ENCODE measurements around the gene PTPRJ.

The PTPRJ gene

DNA sequence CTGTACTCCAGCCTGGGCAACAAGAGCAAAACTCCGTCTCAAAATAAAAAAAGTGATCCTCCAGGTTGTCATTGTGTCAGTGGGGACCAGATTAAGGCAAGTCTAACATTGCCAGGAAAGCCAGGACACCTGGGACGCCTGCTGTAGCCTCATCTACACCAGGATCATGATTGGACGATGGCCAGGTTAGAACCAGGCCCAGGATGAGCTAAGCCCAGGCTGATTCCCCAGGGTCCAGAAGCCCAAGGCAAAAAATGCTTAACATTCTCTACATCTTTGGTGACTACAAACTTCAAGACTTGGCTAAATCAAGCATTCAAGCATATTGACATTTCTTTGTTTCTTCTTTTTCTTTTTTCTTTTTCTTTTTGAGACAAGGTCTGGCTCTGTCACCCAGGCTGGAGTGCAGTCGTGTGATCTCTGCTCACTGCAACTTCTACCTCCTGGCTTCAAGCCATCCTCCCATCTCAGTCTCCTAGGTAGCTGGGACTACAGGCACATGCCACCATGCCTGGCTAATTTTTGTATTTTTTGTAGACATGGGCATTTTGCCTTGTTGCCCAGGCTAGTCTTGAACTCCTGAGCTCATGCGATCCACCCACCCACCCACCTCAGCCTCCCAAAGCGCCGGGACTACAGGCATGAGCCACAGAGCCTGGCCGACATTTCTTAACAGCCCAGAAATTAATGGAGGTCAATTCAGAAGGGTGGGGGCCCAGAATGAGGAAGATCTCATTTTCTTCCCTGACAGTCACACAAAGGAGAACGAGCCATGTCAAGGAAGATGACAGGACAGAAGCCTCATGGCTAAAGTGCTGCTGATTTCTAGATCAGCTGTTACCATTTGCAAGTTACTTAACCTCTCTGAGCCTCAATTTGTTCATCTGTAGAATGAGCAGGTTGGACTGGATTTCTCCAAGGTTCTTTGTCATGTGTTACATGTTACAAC lies 12.5 kb upstream of the PTPRJ start:
- no peak for DNase-seq (ENCODE audit: extremely low read depth in 1 of 2, low read depth in 1 of 2)

DNA sequence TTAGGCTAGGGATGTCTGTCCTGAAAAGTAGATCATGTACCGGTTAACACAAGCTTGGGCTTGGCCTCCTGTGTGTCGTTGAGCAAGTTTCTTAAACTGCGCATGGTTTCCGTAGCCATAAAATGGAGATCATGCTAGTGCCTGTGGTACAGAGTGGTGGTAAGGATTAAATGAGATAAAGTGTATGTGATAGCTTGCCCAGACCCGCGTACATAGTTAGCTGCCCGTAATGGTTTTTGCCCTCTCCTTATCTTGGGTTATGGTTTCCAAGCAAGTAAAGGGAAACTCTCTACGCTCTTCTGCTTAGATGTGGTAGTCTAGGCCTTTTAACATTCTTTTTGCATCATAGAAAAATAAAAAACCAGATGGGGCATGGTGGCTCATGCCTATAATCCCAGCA lies 11.0 kb upstream of the PTPRJ start:
- DNase-seq (ENCODE audit: extremely low read depth in 1 of 2, low read depth in 1 of 2), result no peak

DNA sequence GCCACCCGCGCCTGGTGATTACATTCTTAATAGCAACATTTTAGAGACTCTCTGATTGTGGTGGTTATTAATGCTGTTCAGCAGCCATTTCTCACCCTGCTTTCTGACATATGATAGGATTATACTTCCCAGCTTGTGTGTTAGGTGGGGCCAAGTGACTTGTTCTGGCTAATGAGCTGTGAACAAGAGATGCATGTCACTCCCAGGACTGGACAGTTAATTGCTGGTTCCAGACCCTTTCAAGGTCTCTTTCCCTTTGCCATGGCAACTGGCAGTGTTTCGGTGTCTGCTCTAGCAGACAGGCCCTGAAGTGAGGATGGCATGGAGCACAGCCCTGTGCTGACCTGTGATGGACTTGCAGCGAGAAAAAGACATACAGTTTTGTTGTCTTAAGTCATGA lies 8.9 kb upstream of the PTPRJ start:
- DNase-seq (ENCODE audit: extremely low read depth in 1 of 2, low read depth in 1 of 2), result no peak

DNA sequence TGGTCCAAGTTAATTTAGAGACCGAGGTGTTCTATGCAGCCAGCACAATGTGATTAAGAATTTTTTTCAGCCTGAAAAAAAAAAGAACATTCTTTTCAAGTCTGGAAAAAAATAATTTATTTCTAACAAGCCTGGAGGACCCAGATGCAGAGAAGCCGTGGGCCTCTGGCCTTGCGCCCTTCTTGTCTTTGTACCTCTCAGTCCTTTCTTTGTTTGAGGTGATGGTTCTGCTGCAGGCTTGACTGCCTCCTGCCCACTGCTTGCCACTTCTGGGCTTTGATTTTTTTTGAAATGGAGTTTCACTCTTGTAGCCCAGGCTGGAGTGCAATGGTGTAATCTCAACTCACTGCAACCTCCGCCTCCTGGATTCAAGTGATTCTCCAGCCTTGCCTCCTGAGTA lies 7.2 kb upstream of the PTPRJ start:
- no peak for DNase-seq (ENCODE audit: extremely low read depth in 1 of 2, low read depth in 1 of 2)

DNA sequence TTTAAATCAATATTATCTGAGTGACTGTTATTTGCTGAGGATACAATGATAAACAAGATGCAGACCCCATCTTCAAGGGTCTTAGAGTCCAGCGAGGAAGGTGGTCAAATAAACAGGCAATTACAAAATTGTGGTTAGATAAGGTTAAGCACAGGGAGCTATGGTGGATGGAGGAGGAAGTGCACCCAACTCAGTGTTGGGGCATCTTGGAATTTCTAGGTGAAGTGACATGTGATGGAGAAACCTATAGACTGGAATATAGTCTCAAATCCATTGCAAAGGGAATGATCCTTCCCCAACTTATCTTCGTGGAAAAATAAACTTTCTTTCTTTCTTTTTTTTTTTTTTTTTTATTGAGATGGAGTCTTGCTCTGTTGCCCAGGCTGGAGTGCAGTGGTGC lies 3.4 kb upstream of the PTPRJ start:
- no peak for DNase-seq (ENCODE audit: extremely low read depth in 1 of 2, low read depth in 1 of 2)

DNA sequence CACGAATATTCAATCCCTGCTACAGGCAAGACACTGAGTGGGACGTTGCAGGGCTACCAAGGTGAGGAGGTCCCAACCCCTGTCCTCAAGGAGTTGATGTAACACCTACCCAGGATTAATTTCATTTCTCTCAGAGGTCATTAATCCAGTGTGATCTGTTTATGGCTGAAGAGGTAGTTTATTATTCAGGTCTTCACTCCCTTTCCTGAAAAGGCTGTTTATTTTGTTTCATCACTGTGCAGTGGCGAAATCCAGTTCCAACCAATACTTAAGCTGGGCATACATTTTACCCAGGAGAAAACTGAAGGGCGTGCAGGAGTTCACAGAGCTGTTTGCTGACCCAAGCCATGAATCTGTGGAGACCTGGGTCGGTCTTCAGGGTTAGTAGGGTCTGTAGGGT lies 2.7 kb upstream of the PTPRJ start:
- no peak for DNase-seq (ENCODE audit: extremely low read depth in 1 of 2, low read depth in 1 of 2)

DNA sequence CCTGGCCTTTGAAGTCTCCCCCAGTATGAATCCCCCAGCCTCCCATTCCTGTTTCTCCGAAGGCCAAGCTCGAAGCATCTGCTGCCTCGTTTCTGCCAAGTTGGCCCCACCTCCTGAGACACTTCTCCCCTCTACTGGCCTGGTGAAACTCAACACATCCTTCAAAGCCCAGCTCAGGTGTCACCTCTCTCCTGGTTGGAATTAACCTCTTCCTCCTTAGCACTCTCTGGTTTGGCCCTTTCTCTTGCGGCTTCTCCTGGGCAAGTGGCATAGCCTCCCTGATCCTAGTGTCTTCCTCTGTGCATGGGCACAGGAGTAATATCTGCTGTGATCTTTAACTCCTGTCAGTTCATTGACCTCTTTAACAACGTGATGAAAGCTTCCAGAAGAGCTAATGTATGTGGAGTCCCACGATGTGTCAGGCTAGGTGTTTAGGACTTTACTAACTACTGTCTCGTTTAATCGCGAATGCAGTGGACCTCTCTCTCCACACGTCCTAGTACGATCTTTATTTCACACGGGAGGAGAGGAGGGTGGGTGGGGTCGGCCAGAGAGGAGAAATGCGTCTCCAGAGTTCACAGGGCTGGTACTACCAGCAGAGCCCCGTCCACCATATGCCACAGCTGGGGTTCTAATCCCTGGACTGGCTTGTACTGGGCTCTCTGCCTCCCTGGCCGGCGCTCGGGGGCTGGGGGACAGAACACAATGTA lies 826 bp upstream of the PTPRJ start:
- no peak for DNase-seq (ENCODE audit: extremely low read depth in 1 of 2, low read depth in 1 of 2)

DNA sequence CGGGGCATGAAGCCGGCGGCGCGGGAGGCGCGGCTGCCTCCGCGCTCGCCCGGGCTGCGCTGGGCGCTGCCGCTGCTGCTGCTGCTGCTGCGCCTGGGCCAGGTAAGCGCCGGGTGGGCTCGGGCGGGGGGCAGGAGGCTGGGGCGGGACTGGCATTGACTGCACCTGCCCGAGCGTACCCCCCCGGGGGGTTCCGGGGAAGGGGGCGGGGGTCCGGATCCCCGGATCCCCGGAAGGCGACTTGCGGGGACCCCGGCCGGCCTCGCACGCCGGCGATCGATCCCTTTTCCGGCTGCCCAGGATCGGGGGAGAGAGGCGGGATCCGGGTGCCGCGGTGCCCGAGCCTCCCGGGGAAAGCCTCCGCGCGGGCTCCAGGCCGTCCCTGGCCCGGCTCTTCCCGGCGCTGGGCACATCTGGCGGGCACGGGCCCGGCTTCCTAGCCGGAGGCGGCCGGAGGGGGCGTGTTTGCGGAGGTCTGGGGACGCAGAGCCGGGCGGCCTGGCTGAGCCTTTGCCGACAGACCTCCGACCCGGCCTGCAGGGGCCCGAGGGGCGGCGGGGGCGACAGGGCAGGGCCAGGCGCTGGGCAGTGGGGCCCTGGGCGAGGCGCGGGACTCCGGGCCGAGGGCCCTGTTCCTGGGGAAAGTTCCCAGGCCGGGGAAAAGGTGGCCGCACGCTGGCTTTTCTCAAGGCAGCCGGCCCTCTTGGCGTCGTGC lies 705 bp downstream of the PTPRJ start:
- no peak for DNase-seq (ENCODE audit: extremely low read depth in 1 of 2, low read depth in 1 of 2)

DNA sequence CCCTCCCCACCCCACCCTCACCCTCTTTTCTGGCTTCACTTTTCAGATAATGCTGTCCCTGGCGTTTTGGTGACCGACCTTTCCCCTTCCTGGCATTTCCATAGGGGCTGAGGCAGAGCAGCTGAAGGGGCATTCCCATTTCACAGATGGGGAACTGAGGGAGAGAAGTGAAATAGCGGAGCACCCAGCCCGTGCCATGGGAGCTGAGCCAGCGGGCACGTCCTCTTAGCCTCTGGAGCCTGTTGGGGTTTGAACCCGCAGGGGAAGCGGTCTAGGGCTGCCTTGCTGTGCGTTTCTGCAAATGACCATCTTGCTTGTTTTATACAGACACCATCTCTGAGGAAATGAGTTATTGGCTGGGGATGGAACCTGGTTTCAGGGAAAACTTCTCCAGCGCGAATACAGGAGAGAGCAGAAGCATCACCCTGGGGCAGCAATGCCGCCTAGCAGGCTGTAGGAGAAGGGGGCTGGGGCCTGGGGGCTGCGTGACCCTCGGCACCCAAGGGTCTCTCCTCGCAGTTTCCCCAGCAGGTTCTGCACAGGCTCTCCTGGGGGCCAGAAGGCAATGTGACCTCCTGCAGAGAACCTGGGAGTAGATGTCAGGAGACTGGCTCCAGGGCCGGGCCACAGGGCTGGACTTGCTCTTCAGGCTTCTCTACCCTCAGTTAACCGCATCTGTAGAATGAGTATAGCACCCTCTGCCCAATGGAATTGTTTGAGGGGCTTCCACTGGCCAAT lies 1.5 kb downstream of the PTPRJ start:
- no peak for DNase-seq (ENCODE audit: extremely low read depth in 1 of 2, low read depth in 1 of 2)

DNA sequence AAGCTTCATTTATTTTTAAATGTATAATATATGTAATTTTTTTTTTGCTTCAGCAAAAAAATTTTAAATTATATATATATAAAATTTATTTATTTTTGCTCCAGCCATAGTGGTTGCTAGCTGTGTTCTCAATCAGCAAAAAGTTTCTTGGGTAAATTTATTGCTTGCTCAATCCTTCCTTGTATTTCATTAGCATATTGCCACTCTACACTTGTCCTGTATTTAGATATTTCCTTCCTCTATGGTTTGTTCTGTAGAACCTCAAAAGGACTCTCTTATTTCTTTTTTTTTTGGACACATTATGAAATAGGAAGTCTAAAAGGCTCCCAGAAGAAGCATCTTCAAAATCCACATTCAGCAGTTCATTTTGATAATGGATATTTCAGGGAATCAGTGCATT lies 2.3 kb downstream of the PTPRJ start:
- no peak for DNase-seq (ENCODE audit: extremely low read depth in 1 of 2, low read depth in 1 of 2)

DNA sequence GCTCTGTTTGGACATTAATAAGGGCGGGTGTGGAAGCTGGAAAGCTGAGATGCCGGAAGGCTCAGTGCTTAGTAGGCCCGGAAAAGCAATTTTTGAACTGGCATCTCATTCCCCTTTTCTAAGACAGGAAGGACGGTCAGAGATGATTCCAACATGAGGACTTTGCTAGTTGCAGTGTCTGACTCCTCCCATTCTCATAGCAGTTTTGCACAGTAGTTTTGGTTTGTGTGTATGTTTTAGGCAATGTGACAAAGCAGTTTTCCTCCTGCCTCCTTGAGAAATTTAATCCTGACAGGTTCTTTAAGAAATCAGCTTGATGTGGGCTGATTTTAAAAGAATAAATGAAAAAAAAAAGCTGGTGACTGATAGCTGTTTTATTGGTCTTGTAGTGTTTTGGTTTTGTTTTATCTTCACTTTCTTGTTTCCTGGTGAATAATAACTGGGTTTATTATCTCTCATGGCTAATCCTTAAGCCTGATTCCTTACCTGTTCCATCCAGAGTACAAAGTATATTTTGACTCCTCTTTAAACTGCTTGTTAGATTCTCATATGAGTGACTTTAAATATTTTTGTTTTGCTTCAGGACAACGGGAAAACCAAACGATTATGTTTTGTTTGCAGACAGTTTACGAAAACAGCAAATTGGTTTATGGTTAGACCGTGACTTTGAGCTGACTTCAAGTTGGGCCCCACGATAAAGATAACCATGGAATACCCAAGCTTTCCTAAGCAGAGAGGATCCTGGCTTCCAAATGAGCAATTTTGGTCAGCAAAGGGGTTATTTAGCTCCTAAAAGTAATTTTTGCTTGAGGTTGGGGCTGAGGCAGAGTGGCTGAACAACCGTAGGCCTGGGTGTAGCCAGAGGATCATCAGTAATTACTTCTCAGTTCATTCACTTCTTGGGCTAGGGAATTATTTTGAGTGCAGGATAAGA lies 3.4 kb downstream of the PTPRJ start:
- no peak for DNase-seq (ENCODE audit: extremely low read depth in 1 of 2, low read depth in 1 of 2)

DNA sequence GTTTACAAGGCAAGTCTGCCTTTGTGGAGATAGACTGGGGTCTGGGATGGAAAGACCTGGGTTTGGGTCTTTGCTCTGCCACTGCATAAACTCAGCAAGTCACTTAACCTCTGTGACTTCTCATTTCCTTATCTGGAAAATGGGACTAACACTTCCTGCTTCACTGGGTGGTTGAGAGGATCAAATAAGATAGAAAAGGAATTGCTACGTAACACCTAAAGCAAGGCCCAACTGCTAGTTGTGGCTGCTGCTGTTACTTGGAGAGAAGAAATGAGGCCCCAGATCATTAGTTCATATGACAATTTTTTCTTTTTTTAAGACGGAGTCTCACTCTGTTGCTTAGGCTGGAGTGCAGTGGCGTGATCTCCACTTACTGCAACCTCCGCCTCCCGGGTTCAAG lies 5.9 kb downstream of the PTPRJ start:
- no peak for DNase-seq (ENCODE audit: extremely low read depth in 1 of 2, low read depth in 1 of 2)

DNA sequence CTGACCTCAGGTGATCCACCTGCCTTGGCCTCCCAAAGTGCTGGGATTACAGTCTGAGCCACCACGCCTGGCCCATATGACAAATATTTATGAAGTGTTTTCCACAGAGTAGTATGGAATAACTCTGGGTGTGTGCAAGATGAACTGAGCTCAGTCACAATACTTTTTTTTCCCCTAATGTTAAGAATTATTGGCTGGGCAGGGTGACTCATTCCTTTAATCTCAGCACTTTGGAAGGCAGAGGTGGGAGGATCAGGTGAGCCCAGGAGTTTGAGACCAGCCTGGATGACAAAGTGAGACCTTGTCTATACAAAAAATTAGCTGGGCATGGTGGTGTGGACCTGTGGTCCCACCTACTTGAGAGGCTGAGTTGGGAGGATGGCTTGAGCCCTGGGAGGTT lies 6.4 kb downstream of the PTPRJ start:
- DNase-seq (ENCODE audit: extremely low read depth in 1 of 2, low read depth in 1 of 2), result no peak

DNA sequence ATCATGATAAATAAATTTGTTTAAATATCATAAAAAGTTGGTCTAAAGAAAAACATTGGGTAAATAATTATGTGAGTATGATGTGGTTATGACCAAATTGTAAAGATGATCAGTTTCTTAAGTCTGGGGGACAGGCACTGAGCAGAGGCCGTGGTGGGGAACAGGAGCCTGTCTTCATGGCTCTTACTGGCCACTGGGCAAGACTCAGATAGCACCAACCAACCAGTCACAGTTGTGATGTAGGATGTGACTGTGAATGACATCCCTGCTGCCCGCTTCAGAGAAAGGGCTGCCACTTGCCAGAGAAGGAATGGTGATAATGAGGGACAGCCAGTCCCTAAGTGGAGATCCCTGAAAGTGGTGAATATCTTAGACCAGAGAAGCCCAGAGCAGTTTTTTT lies 7.0 kb downstream of the PTPRJ start:
- DNase-seq (ENCODE audit: extremely low read depth in 1 of 2, low read depth in 1 of 2), result no peak

DNA sequence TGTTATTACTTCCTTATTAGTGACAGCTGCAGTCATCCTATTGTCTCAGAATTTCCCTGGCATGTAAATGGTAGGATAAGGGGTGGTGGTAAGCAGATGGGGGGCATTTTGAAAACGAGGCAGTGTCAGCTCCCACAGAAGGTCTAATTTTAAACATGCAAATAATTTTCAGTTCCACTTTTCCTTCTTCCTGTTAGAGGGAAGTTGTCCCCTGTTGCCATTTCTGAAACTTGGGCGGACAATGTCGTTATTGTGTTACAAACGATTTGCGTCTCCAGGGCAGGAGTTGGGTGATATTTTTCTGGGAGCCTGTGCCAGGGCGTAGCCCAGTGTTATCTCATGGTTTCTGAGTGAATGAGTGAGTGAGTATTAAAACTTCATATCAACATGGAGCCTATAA lies 7.4 kb downstream of the PTPRJ start:
- no peak for DNase-seq (ENCODE audit: extremely low read depth in 1 of 2, low read depth in 1 of 2)

DNA sequence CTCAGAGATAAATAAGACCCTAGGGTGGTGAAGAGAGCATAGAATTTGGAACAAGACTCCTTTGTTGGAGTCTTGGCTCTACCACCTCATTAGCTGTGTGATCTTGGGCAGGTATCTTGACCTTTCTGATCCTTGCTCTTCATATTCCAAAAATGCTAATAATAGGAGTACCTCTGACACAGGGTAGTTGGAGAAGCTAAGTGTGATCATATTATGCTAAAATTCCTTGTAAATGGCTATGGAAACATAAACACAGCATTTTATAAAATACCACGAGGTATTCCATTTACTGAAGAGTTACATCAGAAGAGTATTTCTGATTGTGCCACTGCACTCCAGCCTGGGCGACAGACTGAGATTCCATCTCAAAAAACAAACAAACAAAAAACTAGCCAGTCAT lies 9.4 kb downstream of the PTPRJ start:
- no peak for DNase-seq (ENCODE audit: extremely low read depth in 1 of 2, low read depth in 1 of 2)

DNA sequence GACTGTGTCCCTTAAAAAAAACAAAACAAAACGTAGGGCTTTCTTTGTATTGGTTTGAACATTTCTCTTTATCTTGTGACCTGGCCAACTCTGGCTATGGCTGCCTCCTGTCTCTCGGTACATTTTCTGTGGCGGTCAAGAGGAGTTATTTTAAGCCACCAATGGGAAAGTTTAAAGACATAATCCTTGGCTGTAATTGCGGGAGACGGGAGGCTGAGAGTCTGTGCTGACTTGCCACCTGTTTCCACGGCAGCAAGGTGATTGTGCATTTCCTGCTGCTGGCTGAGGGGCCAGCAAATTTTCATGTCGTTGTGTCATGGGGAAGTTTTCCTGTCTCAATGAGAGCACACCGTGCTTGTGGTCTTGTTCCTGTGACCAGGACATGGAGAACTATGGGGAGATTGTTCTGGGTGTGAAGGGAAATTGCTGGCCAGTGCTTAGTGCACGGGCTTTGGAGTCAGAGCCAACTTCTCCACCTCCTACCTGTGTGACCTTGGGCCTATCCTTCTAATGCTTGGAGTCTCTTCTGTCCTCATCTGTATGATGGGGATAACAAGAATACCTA lies 11.0 kb downstream of the PTPRJ start:
- no peak for DNase-seq (ENCODE audit: extremely low read depth in 1 of 2, low read depth in 1 of 2)

DNA sequence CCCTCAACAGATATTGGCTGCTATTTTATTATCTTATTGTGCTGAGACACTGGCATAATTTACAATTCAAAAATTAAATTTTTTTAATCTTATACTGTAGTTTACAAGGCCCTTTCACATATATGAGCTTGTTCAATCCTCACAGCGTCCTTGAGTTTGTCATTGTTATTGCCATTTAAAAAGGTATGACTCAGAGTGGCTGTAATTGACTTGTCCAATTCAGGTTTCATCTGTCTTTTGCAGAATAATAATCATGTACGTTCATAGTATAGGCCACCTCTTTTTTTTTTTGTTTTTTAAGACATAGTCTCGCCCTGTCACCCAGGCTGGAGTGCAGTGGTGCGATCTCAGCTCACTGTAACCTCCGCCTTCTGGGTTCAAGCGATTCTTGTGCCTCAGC lies 11.5 kb downstream of the PTPRJ start:
- no peak for DNase-seq (ENCODE audit: extremely low read depth in 1 of 2, low read depth in 1 of 2)

DNA sequence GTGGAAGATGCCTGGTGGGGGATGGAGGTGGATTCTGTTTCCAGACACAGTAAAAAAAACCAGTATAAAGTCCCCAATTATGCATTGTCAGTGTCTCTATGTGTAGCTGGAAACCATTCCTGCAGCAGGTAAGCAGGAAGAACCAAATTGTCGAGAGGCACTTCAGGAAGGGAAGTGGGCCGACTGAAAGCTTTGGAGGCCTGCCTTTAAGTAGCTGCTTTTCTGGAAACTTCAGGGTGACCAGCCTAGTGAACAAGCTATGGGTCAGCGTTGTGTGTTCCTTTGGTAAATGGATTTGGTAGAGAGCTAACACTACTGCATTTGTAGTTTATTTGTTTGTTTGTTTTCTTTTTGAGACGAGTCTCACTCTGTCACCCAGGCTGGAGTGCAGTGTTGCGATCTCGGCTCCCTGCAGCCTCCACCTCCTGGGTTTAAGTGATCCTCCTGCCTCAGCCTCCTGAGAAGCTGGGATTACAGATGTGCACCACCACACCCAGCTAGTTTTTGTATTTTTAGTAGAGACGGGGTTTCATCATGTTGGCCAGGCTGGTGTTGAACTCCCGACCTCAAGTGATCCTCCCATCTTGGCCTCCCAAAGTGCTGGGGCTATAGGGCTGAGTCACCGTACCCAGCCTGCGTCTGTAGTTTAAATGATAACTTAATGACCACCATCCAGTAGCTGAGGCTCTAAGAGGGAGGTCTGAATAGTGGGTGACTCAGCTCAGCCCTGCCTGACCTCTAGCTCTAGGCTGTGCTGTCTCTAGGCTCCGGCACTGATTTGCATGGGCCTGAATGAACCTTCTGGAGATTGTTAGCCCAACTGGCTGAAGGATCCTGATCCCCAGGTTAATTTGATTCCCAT lies 12.8 kb downstream of the PTPRJ start:
- DNase-seq (ENCODE audit: extremely low read depth in 1 of 2, low read depth in 1 of 2), result no peak

Measured in stimulated activated CD8-positive, alpha-beta memory T cell treated with anti-CD3 and anti-CD28 coated beads, Interleukin-7, amount 100 ng/mL, for 48 hours (primary cell).